Panc1 (cell line): ENCODE results near the gene KATNAL2.

Experiments
- CTCF ChIP-seq: fragments of 450-650 bp; IDR thresholded peaks from 2 replicates; pipeline ENCODE4 v1.5.1; 2017; ENCODE audit warnings: mild to moderate bottlenecking
- POLR2AphosphoS5 ChIP-seq: IDR thresholded peaks from 2 replicates; pipeline ENCODE4 v1.6.1; 2012; ENCODE audit warnings: mild to moderate bottlenecking, low read depth, low read length, moderate library complexity
- REST ChIP-seq, 2 experiments: IDR thresholded peaks; 2 replicates each; pipeline ENCODE4 v1.6.1; 2011 to 2012; ENCODE audit warnings: low read depth in 2 of 2, control low read depth in 1 of 2, low read length in 1 of 2, mild to moderate bottlenecking in 1 of 2, moderate library complexity in 1 of 2; ENCODE audit not compliant: insufficient read depth in 1 of 2
- SIN3A ChIP-seq: IDR thresholded peaks from 2 replicates; pipeline ENCODE4 v1.6.1; 2012; ENCODE audit warnings: low read depth, mild to moderate bottlenecking, low read length, moderate library complexity, borderline replicate concordance; ENCODE audit not compliant: insufficient read depth
- TCF7L2 ChIP-seq: IDR thresholded peaks from 2 replicates; pipeline ENCODE4 v1.6.1; 2011; ENCODE audit warnings: mild to moderate bottlenecking, low read depth, low read length, inconsistent platforms

GRCh38 chr18:46910856-46911255, 6.5 kb upstream of the KATNAL2 start:
- TF ChIP-seq CTCF = no peak
- no peak for TF ChIP-seq SIN3A
- no peak for TF ChIP-seq POLR2AphosphoS5
- no peak for TF ChIP-seq TCF7L2
- no peak for TF ChIP-seq REST (IDR thresholded peaks at IDR 0.05; ENCODE audit: insufficient read depth in 1 of 2, low read depth in 2 of 2, low read length in 1 of 2)
